NB4 (cell line): ENCODE results near the gene RFC3.

Experiments
- DNase-seq: peaks from one replicate; pipeline ENCODE4 v3.0.0; 2010; ENCODE audit warnings: low read depth
- H3K4me3 ChIP-seq: one replicate; pipeline ENCODE4 v1.5.1; 2011; ENCODE audit warnings: mild to moderate bottlenecking, low read depth, low read length, moderate library complexity
- CTCF ChIP-seq: IDR thresholded peaks from one replicate; pipeline ENCODE4 v1.5.1; 2012; ENCODE audit warnings: low read depth, low read length
- MAX ChIP-seq: IDR thresholded peaks from 2 replicates; pipeline ENCODE4 v1.6.1; 2011; ENCODE audit warnings: low read depth, low read length
- MYC ChIP-seq: IDR thresholded peaks from 2 replicates; pipeline ENCODE4 v1.6.1; 2011; ENCODE audit warnings: low read depth, low read length
- POLR2A ChIP-seq: IDR thresholded peaks from 2 replicates; pipeline ENCODE4 v1.6.1; 2011; ENCODE audit warnings: mild to moderate bottlenecking; ENCODE audit not compliant: insufficient read length; ENCODE audit errors: extremely low read depth

The RFC3 gene

GRCh38 chr13:33846303-33847062 is 28.5 kb downstream of the RFC3 start:
- no peak overlapping the region for H3K4me3 ChIP-seq
- TF ChIP-seq MAX (no peak), POLR2A (no peak), CTCF (no peak), MYC (no peak)
- DNase-seq = no peak

GRCh38 chr13:33849211-33849610 is 31.3 kb downstream of the RFC3 start:
- no peak for DNase-seq
- no peak overlapping the region for H3K4me3 ChIP-seq
- no peak for TF ChIP-seq POLR2A
- no peak for TF ChIP-seq CTCF
- no peak for TF ChIP-seq MAX
- no peak for TF ChIP-seq MYC

GRCh38 chr13:33855371-33855895 is 37.5 kb downstream of the RFC3 start:
- DNase-seq = no peak
- no peak overlapping the region for H3K4me3 ChIP-seq
- TF ChIP-seq MAX (no peak), MYC (no peak), POLR2A (no peak), CTCF (no peak)

- no peak overlapping the region for H3K4me3 ChIP-seq
- no peak for DNase-seq
- TF ChIP-seq CTCF (no peak), MAX (no peak), MYC (no peak), POLR2A (no peak)
Measured at GRCh38 chr13:33859691-33860303, 41.8 kb downstream of the RFC3 start.

- DNase-seq = no peak
- TF ChIP-seq CTCF (no peak), POLR2A (no peak), MAX (no peak), MYC (no peak)
- H3K4me3 ChIP-seq = no peak overlapping the region
Measured at GRCh38 chr13:33860526-33860925, 42.6 kb downstream of the RFC3 start.
